ENCODE data around the gene DHX40.
A peak's percentile ranks its signal among the peaks of the same experiment; 100 is the strongest.

Gene DHX40

DNA sequence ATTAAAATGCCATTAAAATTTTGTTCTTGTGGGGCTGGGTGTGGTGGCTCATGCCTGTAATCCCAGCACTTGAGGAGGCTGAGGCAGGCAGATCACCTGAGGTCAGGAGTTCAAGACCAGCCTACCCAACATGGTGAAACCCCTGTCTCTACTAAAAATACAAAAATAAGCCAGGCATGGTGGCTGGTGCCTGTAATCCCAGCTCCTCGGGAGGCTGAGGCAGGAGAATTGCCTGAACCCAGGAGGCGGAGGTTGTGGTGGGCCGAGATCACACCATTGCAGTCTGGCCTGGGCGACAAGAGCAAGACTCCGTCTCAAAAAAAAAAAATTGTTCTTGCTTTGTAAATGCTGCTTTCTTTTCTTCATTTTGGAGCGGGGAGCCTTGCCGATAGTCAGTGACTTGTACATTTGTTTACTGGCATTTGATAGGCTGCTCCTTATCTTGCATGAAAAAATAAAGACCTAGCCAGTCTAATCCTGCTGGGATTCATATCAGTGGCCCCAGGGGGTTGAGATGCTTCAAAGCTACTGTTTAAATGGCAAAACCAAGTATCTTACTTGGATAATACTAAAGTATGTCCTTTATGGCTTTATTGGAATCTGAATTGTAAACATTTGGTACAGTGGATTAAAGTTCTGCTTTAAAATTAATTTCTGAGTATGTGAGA, 51.0 kb downstream of the DHX40 start:
- no peaks in the 10 kb centered on the region; the same call in 1 of the 2 replicates for H3K36me3 ChIP-seq (ENCODE audit: low read length)
- no peaks in the 10 kb centered on the region for H3K9me2 ChIP-seq (replicated peaks; ENCODE audit: insufficient read depth, low read length)
- peaks cover 13% of the 10 kb centered on the region for H3F3A ChIP-seq (ENCODE audit: insufficient read depth)
- H3K4me3 ChIP-seq (ENCODE audit: insufficient read depth, low read length, poor library complexity, severe bottlenecking), result no peak overlapping the region
- H3K27me3 ChIP-seq (ENCODE audit: low read length), result no peaks in the 10 kb centered on the region
- H3K27ac ChIP-seq (ENCODE audit: low read depth, low read length), result no peak overlapping the region
- no peaks in the 10 kb centered on the region for H3K9me3 ChIP-seq (ENCODE audit: insufficient read depth, low read length)
- H2AFZ ChIP-seq (ENCODE audit: low read depth, low read length, severe bottlenecking), result no peak overlapping the region
- H3K9ac ChIP-seq (ENCODE audit: low read length), result no peak overlapping the region
- peaks cover 26% of the 10 kb centered on the region for H3K79me2 ChIP-seq (ENCODE audit: insufficient read depth, low read length)
- TF ChIP-seq EZH2phosphoT487 (conservative IDR thresholded peaks at IDR 0.05; ENCODE audit: low read length), result no peak
- no peak for TF ChIP-seq CTCF (IDR thresholded peaks at IDR 0.05; ENCODE audit: insufficient read depth, low read length, poor library complexity, severe bottlenecking)
- H3K4me2 ChIP-seq (ENCODE audit: low read depth, low read length, poor library complexity, severe bottlenecking), result no peak overlapping the region
- peaks cover 7% of the 10 kb centered on the region; the same call in 1 of the 2 replicates for H4K20me1 ChIP-seq (ENCODE audit: low read depth, low read length)

DNA sequence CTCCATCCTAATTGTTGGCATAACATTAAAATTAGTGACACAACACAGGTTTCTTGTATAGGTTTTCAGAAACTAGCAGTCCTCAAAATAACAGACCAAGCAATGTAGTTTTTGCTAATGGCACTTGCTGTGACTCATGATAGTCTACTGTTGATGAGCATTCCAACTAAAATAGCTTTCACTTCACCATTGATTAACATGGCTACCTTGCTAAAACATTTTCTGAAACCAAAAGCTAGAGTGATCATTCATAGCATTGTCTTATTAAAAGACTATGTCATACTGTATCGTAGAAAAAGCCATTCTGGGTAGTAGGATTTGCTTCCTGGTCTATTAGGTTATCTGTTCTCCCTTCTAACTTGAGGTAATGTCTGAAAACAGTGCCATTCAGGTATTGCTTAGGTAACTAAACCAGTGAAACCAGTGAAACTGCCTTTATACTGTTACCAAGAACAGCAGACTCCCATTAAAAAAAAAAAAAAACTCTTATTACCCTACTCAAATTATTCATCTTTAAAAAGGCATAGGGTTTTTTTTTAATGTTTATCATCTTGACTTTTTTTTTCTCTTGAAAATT, 51.8 kb downstream of the DHX40 start:
- no peaks in the 10 kb centered on the region for H3K27me3 ChIP-seq (ENCODE audit: low read length)

DNA sequence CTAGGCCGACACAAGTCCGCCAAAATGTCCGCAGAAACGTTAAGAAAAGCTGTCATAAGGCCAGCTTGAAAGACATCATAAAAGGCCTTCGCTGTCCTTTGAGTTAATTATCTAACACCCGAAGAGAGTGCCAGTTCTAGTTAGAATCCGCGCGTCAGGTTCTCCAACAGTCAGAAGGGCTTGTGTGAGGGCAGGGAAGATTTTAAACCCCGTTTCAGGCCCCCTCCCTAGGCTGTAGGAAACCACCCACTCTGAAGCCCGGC, 53.6 kb downstream of the DHX40 start:
- TF ChIP-seq CTCF (IDR thresholded peaks at IDR 0.05; ENCODE audit: insufficient read depth, low read length, poor library complexity, severe bottlenecking) (no peak), EZH2phosphoT487 (conservative IDR thresholded peaks at IDR 0.05; ENCODE audit: low read length) (no peak)
- peak overlapping the region; percentile 96 for H3K4me2 ChIP-seq (ENCODE audit: low read depth, low read length, poor library complexity, severe bottlenecking)
- peaks cover 29% of the 10 kb centered on the region for H3F3A ChIP-seq (ENCODE audit: insufficient read depth)
- H3K9me3 ChIP-seq (ENCODE audit: insufficient read depth, low read length), result no peaks in the 10 kb centered on the region
- H2AFZ ChIP-seq (ENCODE audit: low read depth, low read length, severe bottlenecking), result peak overlapping the region; percentile 80
- peaks cover 29% of the 10 kb centered on the region for H4K20me1 ChIP-seq (ENCODE audit: low read depth, low read length)
- H3K9ac ChIP-seq (ENCODE audit: low read length), result peak overlapping the region; percentile 100
- no peaks in the 10 kb centered on the region for H3K27me3 ChIP-seq (ENCODE audit: low read length)
- H3K79me2 ChIP-seq (ENCODE audit: insufficient read depth, low read length), result peaks cover 51% of the 10 kb centered on the region
- H3K36me3 ChIP-seq (ENCODE audit: low read length), result peaks cover 6% of the 10 kb centered on the region
- peak overlapping the region; percentile 100 for H3K4me3 ChIP-seq (ENCODE audit: insufficient read depth, low read length, poor library complexity, severe bottlenecking)
- no peaks in the 10 kb centered on the region for H3K9me2 ChIP-seq (replicated peaks; ENCODE audit: insufficient read depth, low read length)
- H3K27ac ChIP-seq (ENCODE audit: low read depth, low read length), result peak overlapping the region; percentile 89

More for the DNA sequence above, 51.8 kb downstream of the DHX40 start:
- Histone ChIP-seq H4K20me1 (ENCODE audit: low read depth, low read length) (peaks cover 14% of the 10 kb centered on the region; the same call in 1 of the 2 replicates), H3F3A (ENCODE audit: insufficient read depth) (peaks cover 21% of the 10 kb centered on the region), H3K4me2 (ENCODE audit: low read depth, low read length, poor library complexity, severe bottlenecking) (peak overlapping the region; percentile 96), H3K79me2 (ENCODE audit: insufficient read depth, low read length) (peaks cover 34% of the 10 kb centered on the region), H3K9me3 (ENCODE audit: insufficient read depth, low read length) (no peaks in the 10 kb centered on the region), H3K9ac (ENCODE audit: low read length) (no peak overlapping the region), H2AFZ (ENCODE audit: low read depth, low read length, severe bottlenecking) (peak overlapping the region; percentile 37), H3K36me3 (ENCODE audit: low read length) (no peaks in the 10 kb centered on the region; the same call in 1 of the 2 replicates), H3K9me2 (replicated peaks; ENCODE audit: insufficient read depth, low read length) (no peaks in the 10 kb centered on the region), H3K27ac (ENCODE audit: low read depth, low read length) (no peak overlapping the region), H3K4me3 (ENCODE audit: insufficient read depth, low read length, poor library complexity, severe bottlenecking) (no peak overlapping the region)
- no peak for TF ChIP-seq EZH2phosphoT487 (conservative IDR thresholded peaks at IDR 0.05; ENCODE audit: low read length)
- TF ChIP-seq CTCF (IDR thresholded peaks at IDR 0.05; ENCODE audit: insufficient read depth, low read length, poor library complexity, severe bottlenecking), result no peak

Measured in SU-DHL-6 (cell line).